AG04450 (cell line): ENCODE measurements around the gene NIPAL3. TPM values are rescaled to one million over a fixed set of nuclear protein-coding genes. Genes with fewer than 3 reads are reported as not detected.
"Not testable (repeated sequence)": the region's sequence is repeated elsewhere in the genome, so short reads cannot be mapped to it uniquely, and the experiment has no call there.

Experiments used
- CTCF ChIA-PET: fragments of 300-600, 350-600 bp; formaldehyde crosslinking; extraction: SDS; loops from one replicate; lab custom pipeline; 2022; ENCODE audit warnings: antibody characterized with exemption, inconsistent platforms; lab: Charles Lee
- POLR2A ChIA-PET: fragments of 350-600 bp; formaldehyde crosslinking; extraction: SDS; loops from one replicate; lab custom pipeline; 2021; ENCODE audit warnings: antibody characterized with exemption, inconsistent platforms; lab: Yijun Ruan, JAX
- DNase-seq: peaks from one replicate; pipeline ENCODE4 v3.0.0-alpha.2; 2011; ENCODE audit warnings: low read depth, low spot score
- H3K27ac ChIP-seq: one replicate; pipeline ENCODE4 v1.5.1; 2012; ENCODE audit warnings: low read depth, low read length, control low read depth
- H3K27me3 ChIP-seq: one replicate; pipeline ENCODE4 v1.6.0; 2012; ENCODE audit warnings: low read length; ENCODE audit not compliant: control insufficient read depth, insufficient read depth
- H3K4me3 ChIP-seq: 2 replicates; pipeline ENCODE4 v1.5.1; 2011; ENCODE audit warnings: mild to moderate bottlenecking, low read depth, low read length, control low read depth
- H3K9me3 ChIP-seq: 2 replicates; pipeline ENCODE4 v1.5.1; 2012; ENCODE audit warnings: low read length; ENCODE audit not compliant: control insufficient read depth, insufficient read depth
- polyA plus RNA-seq: library from polyadenylated mRNA; depleted of rRNA; stranded (reverse); fragments of >200 nt; gene quantifications from 2 replicates; pipeline ENCODE4 v1.2.3, GENCODE V29; 2011
- TF ChIP-seq, protein P1 (sequence below): IDR thresholded peaks from 2 replicates; pipeline ENCODE4 v1.5.1; 2011; ENCODE audit warnings: low read depth, low read length, control low read depth, inconsistent platforms

The NIPAL3 gene
- polyA plus RNA-seq, 1 experiment: 46.5 TPM

DNA sequence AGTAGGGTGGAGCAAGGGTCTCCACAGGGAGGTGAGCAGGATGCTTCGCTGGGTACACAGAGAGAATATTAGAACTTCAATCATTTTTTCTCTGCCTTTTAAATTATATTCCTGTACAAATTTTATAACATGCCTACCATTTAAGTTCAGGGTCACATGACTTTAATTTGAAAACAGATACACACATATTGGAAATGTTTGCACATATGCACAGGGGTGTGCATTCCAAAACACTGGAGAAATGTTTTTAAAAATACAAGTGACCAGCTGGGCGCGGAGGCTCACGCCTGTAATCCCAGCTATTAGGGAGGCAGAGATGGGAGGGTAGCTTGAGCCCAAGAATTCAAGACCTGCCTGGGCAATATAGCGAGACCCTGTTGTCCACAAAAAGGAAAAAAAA, 39.7 kb downstream of the NIPAL3 start:
- CTCF ChIA-PET: interaction anchor here (0.6 kb wide), 1 partner anchor 1962 kb away, joined by 4 read pairs; no protein-coding TSS in a partner anchor
- no peaks in the 10 kb centered on the region for H3K9me3 ChIP-seq
- TF ChIP-seq, protein P1, sequence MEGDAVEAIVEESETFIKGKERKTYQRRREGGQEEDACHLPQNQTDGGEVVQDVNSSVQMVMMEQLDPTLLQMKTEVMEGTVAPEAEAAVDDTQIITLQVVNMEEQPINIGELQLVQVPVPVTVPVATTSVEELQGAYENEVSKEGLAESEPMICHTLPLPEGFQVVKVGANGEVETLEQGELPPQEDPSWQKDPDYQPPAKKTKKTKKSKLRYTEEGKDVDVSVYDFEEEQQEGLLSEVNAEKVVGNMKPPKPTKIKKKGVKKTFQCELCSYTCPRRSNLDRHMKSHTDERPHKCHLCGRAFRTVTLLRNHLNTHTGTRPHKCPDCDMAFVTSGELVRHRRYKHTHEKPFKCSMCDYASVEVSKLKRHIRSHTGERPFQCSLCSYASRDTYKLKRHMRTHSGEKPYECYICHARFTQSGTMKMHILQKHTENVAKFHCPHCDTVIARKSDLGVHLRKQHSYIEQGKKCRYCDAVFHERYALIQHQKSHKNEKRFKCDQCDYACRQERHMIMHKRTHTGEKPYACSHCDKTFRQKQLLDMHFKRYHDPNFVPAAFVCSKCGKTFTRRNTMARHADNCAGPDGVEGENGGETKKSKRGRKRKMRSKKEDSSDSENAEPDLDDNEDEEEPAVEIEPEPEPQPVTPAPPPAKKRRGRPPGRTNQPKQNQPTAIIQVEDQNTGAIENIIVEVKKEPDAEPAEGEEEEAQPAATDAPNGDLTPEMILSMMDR: no peak
- no peak for DNase-seq
- peak overlapping the region; percentile 42 for H3K27ac ChIP-seq
- no peak overlapping the region for H3K4me3 ChIP-seq
- POLR2A ChIA-PET: no interaction called here
- H3K27me3 ChIP-seq: no peaks in the 10 kb centered on the region

DNA sequence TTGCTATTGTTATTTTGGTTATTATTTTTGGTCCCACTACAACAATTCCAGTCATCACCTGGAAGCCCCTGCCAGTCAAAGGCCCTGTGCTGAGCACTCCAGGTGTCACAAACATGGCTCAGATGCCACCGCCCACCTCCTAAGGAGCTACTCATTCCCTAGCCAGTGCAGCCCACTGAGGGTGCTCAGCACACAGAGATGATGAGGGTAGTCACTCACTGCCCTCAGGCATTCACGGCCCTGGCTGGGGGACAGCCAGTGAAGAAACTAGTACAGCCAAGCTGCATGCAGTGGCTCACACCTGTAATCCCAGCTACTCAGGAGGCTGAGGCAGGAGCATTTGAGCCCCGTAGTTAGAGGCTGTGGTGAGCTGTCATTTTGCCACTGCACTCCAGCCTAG, 42.3 kb downstream of the NIPAL3 start:
- H3K9me3 ChIP-seq: peaks cover 3% of the 10 kb centered on the region
- DNase-seq: no peak
- no peak overlapping the region for H3K27ac ChIP-seq
- POLR2A ChIA-PET: no interaction called here
- no peak overlapping the region for H3K4me3 ChIP-seq
- TF ChIP-seq, protein P1: no peak
- H3K27me3 ChIP-seq: no peaks in the 10 kb centered on the region
- CTCF ChIA-PET: no interaction called here

DNA sequence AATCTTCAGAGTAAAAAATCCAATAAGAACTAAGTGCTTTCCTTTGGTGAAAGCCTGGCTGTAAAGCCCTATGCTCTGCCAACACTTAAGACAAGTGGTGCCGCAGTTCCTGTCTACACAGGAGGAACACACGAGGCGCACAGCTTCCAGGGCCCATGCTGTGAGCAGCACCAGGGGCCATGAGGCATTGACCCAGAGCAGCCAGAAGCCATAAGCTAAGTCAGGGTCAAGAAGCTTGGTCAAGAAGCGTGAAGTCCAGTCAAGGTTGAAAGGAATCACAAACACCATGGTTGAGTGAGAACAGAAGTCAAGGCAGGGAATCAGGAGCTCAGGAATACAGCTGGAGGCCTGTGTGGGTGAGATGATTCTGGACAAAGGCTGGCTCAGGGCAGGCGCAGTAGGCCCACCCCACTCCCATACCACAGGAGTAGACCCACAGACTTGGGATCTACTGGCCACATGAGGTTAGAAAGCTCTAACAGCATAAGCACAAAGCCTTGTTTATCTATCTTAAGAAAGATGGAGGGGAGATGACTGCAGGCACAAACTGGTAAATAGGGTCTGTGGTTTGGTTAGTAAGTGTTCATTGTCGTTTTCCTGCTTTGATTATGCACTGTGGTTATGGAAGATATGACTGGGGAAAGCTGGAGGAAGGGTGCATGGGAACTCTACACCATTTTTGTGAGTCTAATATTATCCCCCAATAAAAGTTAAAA, 44.1 kb downstream of the NIPAL3 start:
- ChIA-PET POLR2A (no interaction called here), CTCF (interaction anchor here (0.6 kb wide), 1 partner anchor 46 kb away, joined by 4 read pairs; no protein-coding TSS in a partner anchor)
- H3K4me3 ChIP-seq: no peak overlapping the region
- TF ChIP-seq, protein P1: no peak
- H3K27ac ChIP-seq: no peak overlapping the region
- H3K9me3 ChIP-seq: peaks cover 3% of the 10 kb centered on the region
- no peak for DNase-seq
- H3K27me3 ChIP-seq: no peaks in the 10 kb centered on the region

DNA sequence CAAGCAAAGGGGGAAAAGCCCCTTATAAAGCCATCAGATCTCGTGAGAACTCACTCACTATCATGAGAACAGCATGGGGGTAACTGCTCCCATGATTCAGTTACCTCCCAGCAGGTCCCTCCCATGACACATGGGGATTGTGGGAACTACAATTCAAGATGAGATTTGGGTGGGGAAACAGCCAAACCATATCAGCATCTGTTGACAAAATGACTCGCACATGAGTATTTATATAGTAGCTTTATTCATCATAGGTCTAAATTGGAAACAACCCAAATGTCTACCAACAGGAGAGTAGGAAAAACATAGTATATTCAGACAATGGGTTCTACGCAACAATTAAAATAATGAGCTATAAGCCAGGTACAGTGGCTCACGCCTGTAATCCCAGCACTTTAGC, 46.5 kb downstream of the NIPAL3 start:
- CTCF ChIA-PET, H3K27ac ChIP-seq, H3K4me3 ChIP-seq, POLR2A ChIA-PET, H3K9me3 ChIP-seq, DNase-seq, H3K27me3 ChIP-seq: not testable (repeated sequence)

DNA sequence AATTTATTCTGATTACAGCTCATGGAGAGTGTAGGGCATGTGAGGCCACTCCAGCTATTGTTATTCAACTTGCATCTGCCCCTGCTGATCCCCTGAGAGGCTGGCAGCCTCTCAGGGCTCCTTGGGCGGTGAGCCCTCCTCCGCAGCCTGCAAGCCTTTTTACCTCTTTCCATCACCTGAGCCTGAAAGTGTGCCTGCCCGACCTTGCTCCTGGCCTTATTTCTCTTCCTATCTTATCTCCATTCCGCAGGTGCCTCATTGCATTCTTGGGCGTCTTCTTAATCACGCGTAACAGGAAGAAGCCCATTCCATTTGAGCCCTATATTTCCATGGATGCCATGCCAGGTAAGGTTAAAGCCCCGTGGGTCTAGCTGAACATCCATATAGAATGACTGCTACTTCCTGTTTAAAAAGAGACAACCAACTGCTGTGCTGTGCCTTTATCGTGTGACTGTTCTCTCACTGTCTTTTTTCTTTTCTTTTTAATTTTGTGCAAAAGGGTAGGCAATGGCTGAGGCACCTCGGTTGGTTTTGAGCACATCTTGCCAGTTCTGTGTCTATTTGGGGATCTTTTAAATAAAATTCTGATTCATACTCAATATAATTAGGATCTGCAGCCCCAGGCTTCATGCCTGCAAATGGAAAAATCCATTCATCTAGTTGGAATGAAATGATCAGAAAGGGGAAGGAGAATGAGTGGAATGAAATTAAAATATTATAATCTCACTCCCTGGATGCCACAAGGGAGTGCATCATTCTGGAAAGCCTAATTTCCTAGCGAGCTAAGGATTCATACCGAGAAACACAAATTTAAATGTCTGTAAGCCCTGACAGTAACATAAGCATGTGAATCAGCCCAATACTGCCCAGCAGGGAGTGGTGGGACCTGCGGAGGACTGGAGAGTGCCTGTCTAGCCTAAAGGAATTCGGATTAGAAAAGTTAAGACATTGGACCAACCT, 48.5 kb downstream of the NIPAL3 start:
- POLR2A ChIA-PET: no interaction called here
- H3K4me3 ChIP-seq: no peak overlapping the region
- H3K9me3 ChIP-seq: peaks cover 3% of the 10 kb centered on the region
- TF ChIP-seq, protein P1: no peak
- H3K27ac ChIP-seq: peak overlapping the region; percentile 24
- no peaks in the 10 kb centered on the region for H3K27me3 ChIP-seq
- CTCF ChIA-PET: interaction anchor here (0.6 kb wide), 1 partner anchor 268 kb away, joined by 3 read pairs; no protein-coding TSS in a partner anchor
- DNase-seq: no peak
